Prostate gland (tissue), 2 donors: ENCODE data around the gene ANKRD9. TPM values are rescaled to one million over a fixed set of nuclear protein-coding genes. Genes with fewer than 3 reads are reported as not detected.
"Not testable (repeated sequence)": the region's sequence is repeated elsewhere in the genome, so short reads cannot be mapped to it uniquely, and the experiment has no call there.

Experiments used
- DNase-seq: peaks from one replicate; pipeline ENCODE4 v3.0.0-alpha.2; 2019; ENCODE audit warnings: low spot score
- H3K27ac ChIP-seq, 2 donors: fragments of 200-600 bp; sonication (generic); 2 replicates each; pipeline ENCODE4 v1.5.1; 2017 to 2019
- H3K27me3 ChIP-seq: fragments of 200-600 bp; sonication (generic); replicated peaks from 2 replicates; pipeline ENCODE4 v1.5.1; 2019; ENCODE audit not compliant: insufficient read depth
- H3K36me3 ChIP-seq, 2 donors: fragments of 200-600 bp; sonication (generic); 1 replicate in 1 of 2; 2 replicates in 1 of 2; pipeline versions ENCODE4 v1.5.1 to v1.8.1; 2017 to 2019
- H3K4me1 ChIP-seq: fragments of 200-600 bp; sonication (generic); replicated peaks from 2 replicates; pipeline ENCODE4 v1.5.1; 2019
- H3K4me3 ChIP-seq, 2 donors: fragments of 200-600 bp; sonication (generic); 2 replicates each; pipeline ENCODE4 v1.5.1; 2017 to 2019
- H3K9me3 ChIP-seq: fragments of 200-600 bp; sonication (generic); 2 replicates; pipeline ENCODE4 v1.5.1; 2017
- CTCF ChIP-seq, 4 experiments: fragments of 200-600 bp in 2 of 4; fragments of 450-650 bp in 2 of 4; sonication (generic) in 2 of 4; IDR thresholded peaks; 1 replicate in 3 of 4; 2 replicates in 1 of 4; pipeline ENCODE4 v1.5.1; 2016 to 2019; ENCODE audit warnings: antibody characterized with exemption in 4 of 4, mild to moderate bottlenecking in 2 of 4, moderate library complexity in 2 of 4
- POLR2A ChIP-seq: fragments of 450-650 bp; IDR thresholded peaks from one replicate; pipeline ENCODE4 v1.6.1; 2016; ENCODE audit warnings: antibody characterized with exemption, mild to moderate bottlenecking
- POLR2AphosphoS5 ChIP-seq: sonication (generic); formaldehyde crosslinking; IDR thresholded peaks from one replicate; pipeline ENCODE4 v1.6.1; 2017; ENCODE audit warnings: antibody characterized with exemption
- WGBS: methylation state at CpG from one replicate; pipeline ENCODE4 v1.1.5; 2018; 5-methylcytosine and 5-hydroxymethylcytosine counted together
- intact Hi-C: fragments of 100-400 bp; cut with DNase I; formaldehyde crosslinking; loops from one replicate; pipeline ENCODE4 v1.14.2; 2022
- total RNA-seq, 2 donors: library from RNA; depleted of rRNA; stranded (reverse); fragments of >200 nt; gene quantifications; one replicate each; pipeline ENCODE4 v1.1.0, GENCODE V29; 2016

Gene ANKRD9
- total RNA-seq, 2 donors from 2014 or later: 81.1 to 81.5 TPM

GRCh38 chr14:102525219-102525928 lies 15.8 kb upstream of the ANKRD9 start:
- Histone ChIP-seq H3K4me1 (no peaks in the 10 kb centered on the region), H3K27me3 (no peaks in the 10 kb centered on the region), H3K4me3 (peak overlapping the region; percentile 57 to 61), H3K27ac (peak overlapping the region; percentile 84 to 85), H3K36me3 (no peaks in the 10 kb centered on the region), H3K9me3 (no peaks in the 10 kb centered on the region)
- intact Hi-C loops: loop anchor here (5.0 to 10.0 kb wide), 2 partner anchors 67 to 169 kb away; partner anchors contain the start of gene RCOR1
- DNase-seq: no peak
- WGBS: 2% methylated on average over 11 of the region's 11 CpGs
- TF ChIP-seq POLR2A (no peak), CTCF (IDR thresholded peaks at IDR 0.05) (no peak), POLR2AphosphoS5 (no peak)

- Histone ChIP-seq H3K4me3 (peak overlapping the region; percentile 57 to 61), H3K36me3 (no peaks in the 10 kb centered on the region), H3K27ac (peak overlapping the region; percentile 84 to 85), H3K27me3 (no peaks in the 10 kb centered on the region), H3K9me3 (no peaks in the 10 kb centered on the region), H3K4me1 (no peaks in the 10 kb centered on the region)
- under 1% methylated on average over 32 of the region's 32 CpGs for WGBS
- DNase-seq: peak; percentile 98
- TF ChIP-seq POLR2A: peak; percentile 64
- TF ChIP-seq POLR2AphosphoS5: peak; percentile 93
- TF ChIP-seq CTCF (IDR thresholded peaks at IDR 0.05): peak; percentile 99
- intact Hi-C loops: loop anchor here (5.0 to 10.0 kb wide), 2 partner anchors 68 to 170 kb away; partner anchors contain the start of gene RCOR1
Measured at GRCh38 chr14:102524451-102525218, 15.1 kb upstream of the ANKRD9 start.

DNA sequence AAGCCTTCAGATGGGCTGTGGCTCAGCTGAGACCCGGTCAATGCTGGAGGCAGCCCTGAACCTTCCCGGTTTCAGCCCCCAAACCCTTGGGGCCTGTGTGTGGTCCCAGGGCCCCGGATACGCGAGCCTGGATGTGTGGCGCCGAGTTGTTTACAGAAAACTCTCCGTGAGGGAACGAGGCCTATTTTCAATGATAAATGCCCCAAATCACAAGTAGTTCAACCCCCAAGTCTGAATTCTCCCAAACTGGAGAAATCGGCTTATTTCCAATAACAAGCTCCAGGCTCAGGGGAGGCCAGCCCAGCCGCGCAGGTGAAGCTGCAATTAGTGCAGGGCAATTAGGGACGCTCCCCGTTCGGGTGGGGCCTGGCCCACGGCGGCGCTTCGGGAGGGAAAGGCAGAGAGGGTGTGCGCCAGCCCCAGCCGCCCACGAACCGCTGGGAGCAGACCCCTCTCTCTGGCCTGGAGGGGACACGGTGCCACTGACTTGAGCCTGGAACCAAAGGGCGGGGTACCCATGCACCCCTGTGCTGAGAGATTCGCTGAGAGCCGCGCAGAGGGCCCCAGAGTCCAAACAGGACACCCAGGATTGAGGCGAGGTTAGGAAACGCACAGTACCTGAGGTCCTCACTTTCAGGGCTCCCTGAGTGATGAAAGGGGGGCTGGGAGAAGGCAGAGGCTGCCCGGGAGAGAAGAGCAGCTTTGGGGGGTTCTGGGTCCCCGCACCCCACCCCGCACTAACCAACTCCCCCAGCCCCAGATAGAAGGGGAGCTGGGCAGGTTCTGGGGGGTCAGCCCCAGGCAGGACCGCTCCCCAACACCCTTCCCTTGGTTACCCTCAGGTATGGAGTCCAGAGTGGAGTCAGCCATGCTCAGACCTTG lies 14.2 kb upstream of the ANKRD9 start:
- no peaks in the 10 kb centered on the region for H3K9me3 ChIP-seq
- intact Hi-C loops: loop anchor here (10.0 kb wide), 1 partner anchor 171 kb away; no protein-coding TSS in a partner anchor
- TF ChIP-seq CTCF (IDR thresholded peaks at IDR 0.05): no peak
- no peak for TF ChIP-seq POLR2AphosphoS5
- TF ChIP-seq POLR2A: no peak
- WGBS: 54% methylated on average over 34 of the region's 34 CpGs
- H3K4me1 ChIP-seq: no peaks in the 10 kb centered on the region
- peak overlapping the region; percentile 57 to 61 for H3K4me3 ChIP-seq
- no peaks in the 10 kb centered on the region for H3K36me3 ChIP-seq
- DNase-seq: no peak
- H3K27me3 ChIP-seq: no peaks in the 10 kb centered on the region
- peak overlapping the region; percentile 84 to 85 for H3K27ac ChIP-seq

GRCh38 chr14:102523200-102523568 lies 13.6 kb upstream of the ANKRD9 start:
- no peak for DNase-seq
- Histone ChIP-seq H3K27me3 (no peaks in the 10 kb centered on the region), H3K36me3 (no peaks in the 10 kb centered on the region), H3K4me3 (no peak overlapping the region), H3K4me1 (no peaks in the 10 kb centered on the region), H3K27ac (no peak overlapping the region), H3K9me3 (no peaks in the 10 kb centered on the region)
- WGBS: 76% methylated on average over 3 of the region's 3 CpGs
- TF ChIP-seq POLR2A: no peak
- TF ChIP-seq CTCF (IDR thresholded peaks at IDR 0.05): no peak
- no peak for TF ChIP-seq POLR2AphosphoS5
- intact Hi-C loops: loop anchor here (10.0 kb wide), 1 partner anchor 172 kb away; no protein-coding TSS in a partner anchor

GRCh38 chr14:102519709-102520108 lies 10.1 kb upstream of the ANKRD9 start:
- intact Hi-C loops: loop anchor here (10.0 kb wide), 1 partner anchor 175 kb away; no protein-coding TSS in a partner anchor

More at GRCh38 chr14:102519709-102520108, 10.1 kb upstream of the ANKRD9 start:
- H3K4me3 ChIP-seq, H3K27me3 ChIP-seq, H3K36me3 ChIP-seq, H3K4me1 ChIP-seq, DNase-seq, H3K9me3 ChIP-seq, H3K27ac ChIP-seq: not testable (repeated sequence)
- 87% methylated on average over 5 of the region's 5 CpGs for WGBS
